Nephron (organoid): ENCODE measurements around the gene CISH.

Source experiments
- H3K27ac Mint-ChIP-seq, 3 experiments: 2 replicates each; pipeline ENCODE4 v1.8.0; 2020; ENCODE audit warnings: mixed read lengths in 3 of 3, mild to moderate bottlenecking in 2 of 3, moderate library complexity in 1 of 3
- H3K27me3 Mint-ChIP-seq: 2 replicates; pipeline ENCODE4 v1.8.0; 2021; ENCODE audit warnings: low read depth, mild to moderate bottlenecking, moderate library complexity, mixed read lengths
- H3K36me3 Mint-ChIP-seq: 2 replicates; pipeline ENCODE4 v1.8.0; 2020; ENCODE audit warnings: low read depth, mixed read lengths
- H3K4me1 Mint-ChIP-seq: 2 replicates; pipeline ENCODE4 v1.8.0; 2020; ENCODE audit warnings: mixed read lengths
- H3K4me3 Mint-ChIP-seq, 3 experiments: 2 replicates each; pipeline ENCODE4 v1.8.0; 2020; ENCODE audit warnings: mild to moderate bottlenecking in 3 of 3, mixed read lengths in 3 of 3, moderate library complexity in 2 of 3
- H3K9me3 Mint-ChIP-seq: 2 replicates; pipeline ENCODE4 v1.8.0; 2020; ENCODE audit warnings: mixed read lengths
- CTCF ChIP-seq, 3 experiments: fragments of 200-600 bp; sonication (generic); IDR thresholded peaks; one replicate each; pipeline ENCODE4 v1.5.0; 2021; ENCODE audit warnings: antibody characterized with exemption in 3 of 3; ENCODE audit not compliant: unreplicated experiment in 3 of 3

The CISH gene

DNA sequence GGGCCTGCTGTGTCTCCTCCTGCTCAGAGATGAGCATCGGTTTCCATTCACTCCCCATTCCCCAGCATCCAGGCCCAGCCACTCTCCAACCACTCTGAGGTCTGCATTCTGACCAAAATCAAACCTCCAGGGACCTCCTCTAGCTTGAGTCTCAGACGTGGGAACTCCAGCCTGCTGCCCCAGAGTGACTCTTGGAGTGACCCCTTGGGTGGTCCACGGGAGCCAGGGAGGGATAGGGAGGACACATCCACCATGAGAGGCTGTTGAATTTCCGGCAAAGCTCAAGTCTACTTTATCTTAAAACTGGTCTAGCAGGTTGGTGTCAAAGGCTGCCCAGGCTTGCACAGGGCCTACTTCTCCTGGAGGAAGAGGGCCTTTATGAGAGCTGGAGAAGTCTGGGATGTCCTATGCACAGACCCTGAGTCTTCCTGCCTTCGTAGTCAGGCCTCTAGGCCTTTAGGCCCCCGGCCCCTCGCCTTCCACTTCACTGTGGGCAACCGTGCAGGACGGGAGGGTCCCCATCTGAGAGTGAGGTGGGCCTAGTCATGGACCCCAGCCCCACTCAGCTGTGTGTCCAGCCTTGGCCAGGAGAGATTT lies 8.9 kb downstream of the CISH start:
- Mint-ChIP-seq H3K9me3 (no peaks in the 10 kb centered on the region), H3K4me1 (peaks cover 48% of the 10 kb centered on the region), H3K36me3 (peaks cover 10% of the 10 kb centered on the region), H3K27me3 (peaks cover 5% of the 10 kb centered on the region), H3K4me3 (peak overlapping the region in 2 of 3 experiments; percentile 7 to 8), H3K27ac (peak overlapping the region; percentile 100)
- TF ChIP-seq CTCF (IDR thresholded peaks at IDR 0.05; ENCODE audit: unreplicated experiment in 3 of 3) = no peak

DNA sequence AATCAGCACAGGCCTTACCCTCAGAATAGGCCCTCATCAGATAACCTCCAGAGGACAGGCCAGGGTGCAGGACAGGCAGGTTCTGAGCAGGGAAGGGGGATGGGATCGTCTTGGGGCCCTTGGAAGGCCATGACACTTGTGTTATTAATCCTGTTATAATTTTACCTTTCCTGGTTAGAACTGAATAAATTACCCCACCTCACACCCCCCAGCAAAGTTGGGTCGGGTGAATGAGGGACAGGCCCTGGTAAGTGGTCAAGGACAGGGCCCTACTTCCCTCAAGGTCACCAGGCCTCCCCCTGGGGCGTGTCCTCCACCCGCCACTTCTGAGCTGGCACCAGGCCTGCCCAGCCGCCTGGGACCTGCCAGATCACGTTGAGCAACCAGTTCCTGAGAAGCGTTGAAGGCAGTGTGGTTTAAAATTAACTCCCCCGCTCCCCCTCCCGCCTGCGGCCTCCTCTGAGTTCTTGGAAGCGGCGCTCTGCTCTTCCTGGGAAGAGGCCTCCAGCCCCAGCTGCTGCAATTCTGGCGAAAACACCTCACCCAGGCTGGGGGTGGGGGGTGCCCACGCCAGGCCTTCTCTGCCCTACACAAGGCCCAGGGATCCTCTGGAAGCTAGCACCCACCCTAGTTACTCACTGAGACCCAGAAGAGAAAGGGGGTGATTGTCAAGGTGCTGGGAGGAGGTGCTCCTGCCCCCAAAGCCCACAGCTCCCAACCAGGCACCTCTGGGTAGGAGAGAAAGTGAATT lies 10.6 kb downstream of the CISH start:
- Mint-ChIP-seq H3K4me3 (peak overlapping the region in 2 of 3 experiments; percentile 11 to 28), H3K9me3 (no peaks in the 10 kb centered on the region), H3K36me3 (peaks cover 8% of the 10 kb centered on the region), H3K27me3 (peaks cover 5% of the 10 kb centered on the region), H3K4me1 (peaks cover 48% of the 10 kb centered on the region), H3K27ac (peak overlapping the region; percentile 100)
- no peak for TF ChIP-seq CTCF (IDR thresholded peaks at IDR 0.05; ENCODE audit: unreplicated experiment in 3 of 3)

- H3K4me3 Mint-ChIP-seq = no peak overlapping the region
- H3K27ac Mint-ChIP-seq = peak overlapping the region; percentile 100
- peaks cover under 1% of the 10 kb centered on the region for H3K36me3 Mint-ChIP-seq
- TF ChIP-seq CTCF (IDR thresholded peaks at IDR 0.05; ENCODE audit: unreplicated experiment in 3 of 3) = no peak
- peaks cover 5% of the 10 kb centered on the region for H3K27me3 Mint-ChIP-seq
- H3K9me3 Mint-ChIP-seq = no peaks in the 10 kb centered on the region
- H3K4me1 Mint-ChIP-seq = peaks cover 42% of the 10 kb centered on the region
Observed at GRCh38 chr3:50600141-50600753, 11.3 kb downstream of the CISH start.

GRCh38 chr3:50599716-50600118 lies 11.9 kb downstream of the CISH start:
- Mint-ChIP-seq H3K4me3 (no peak overlapping the region), H3K36me3 (no peaks in the 10 kb centered on the region), H3K27me3 (peaks cover 5% of the 10 kb centered on the region), H3K9me3 (no peaks in the 10 kb centered on the region), H3K4me1 (peaks cover 41% of the 10 kb centered on the region), H3K27ac (peak overlapping the region; percentile 100)
- no peak for TF ChIP-seq CTCF (IDR thresholded peaks at IDR 0.05; ENCODE audit: unreplicated experiment in 3 of 3)

DNA sequence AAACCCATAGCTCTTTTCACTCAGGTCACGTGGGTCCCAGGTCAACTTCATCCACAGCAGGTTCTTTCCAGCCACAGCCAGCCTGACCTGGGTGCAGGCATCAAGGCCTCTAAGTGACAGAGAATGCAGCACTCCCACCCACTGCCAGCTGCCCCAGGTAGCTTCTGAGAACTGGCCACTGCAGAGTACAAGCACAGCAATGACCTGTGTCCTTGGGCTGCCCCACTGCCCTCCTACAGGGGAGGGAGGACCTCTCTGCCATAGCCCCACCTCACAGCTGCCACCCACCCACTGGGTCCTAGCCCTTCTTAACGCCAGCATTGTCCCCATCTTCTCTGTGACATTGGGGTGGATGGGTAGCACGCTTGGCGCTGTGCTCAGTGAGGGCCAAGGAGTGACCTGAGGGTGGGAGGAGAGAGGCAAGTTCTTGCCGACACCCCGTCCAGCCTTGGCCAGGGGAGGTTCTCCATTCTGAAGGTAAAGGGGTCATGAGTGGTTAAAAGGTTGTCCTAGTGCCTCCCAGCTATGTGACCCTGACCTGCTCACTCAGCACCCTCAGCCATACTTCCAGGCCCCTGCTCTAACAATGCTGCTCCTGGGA lies 12.4 kb downstream of the CISH start:
- Mint-ChIP-seq H3K4me3 (no peak overlapping the region), H3K36me3 (no peaks in the 10 kb centered on the region), H3K27ac (peak overlapping the region; percentile 100), H3K4me1 (peaks cover 41% of the 10 kb centered on the region), H3K9me3 (no peaks in the 10 kb centered on the region), H3K27me3 (peaks cover 5% of the 10 kb centered on the region)
- no peak for TF ChIP-seq CTCF (IDR thresholded peaks at IDR 0.05; ENCODE audit: unreplicated experiment in 3 of 3)
